Measurements from ENCODE around the gene RAB21. TPM values are rescaled to one million over a fixed set of nuclear protein-coding genes. Genes with fewer than 3 reads are reported as not detected.

The RAB21 gene
- total RNA-seq, 1 experiment from 2014 or later = 53.0 TPM

- Mint-ChIP-seq H3K27me3 (ENCODE audit: low read depth) (no peaks in the 10 kb centered on the region), H3K9me3 (no peaks in the 10 kb centered on the region), H3K36me3 (ENCODE audit: insufficient read depth in 1 of 3, low read depth in 3 of 3) (no peaks in the 10 kb centered on the region), H3K4me1 (peaks cover 23 to 31% of the 10 kb centered on the region in 2 experiments), H3K4me3 (no peak overlapping the region), H3K27ac (no peak overlapping the region; a peak in 1 of 7 replicates)
- no peak overlapping the region for H4K8ac ChIP-seq (replicated peaks; ENCODE audit: insufficient read length, low read depth, low read length)
- no peak overlapping the region for H3K9ac ChIP-seq (ENCODE audit: extremely low read depth, insufficient read length, low read length)
- no peak overlapping the region for H3K27ac ChIP-seq (ENCODE audit: insufficient read length, low read depth, low read length)
- H3K23ac ChIP-seq (ENCODE audit: insufficient read length, low read depth, low read length) = no peak overlapping the region
- H4K91ac ChIP-seq (ENCODE audit: insufficient read length, low read depth, low read length) = no peak overlapping the region
- H2BK15ac ChIP-seq (ENCODE audit: low read depth, low read length) = no peak overlapping the region
- no peaks in the 10 kb centered on the region for H3K27me3 ChIP-seq (ENCODE audit: insufficient read depth, low read length)
- no peak overlapping the region for H2BK12ac ChIP-seq (ENCODE audit: insufficient read length, low read depth, low read length)
- no peak overlapping the region for H3K4me2 ChIP-seq (ENCODE audit: insufficient read depth, insufficient read length, low read length)
- H3K9me3 ChIP-seq (ENCODE audit: control insufficient read depth, low read depth, low read length) = no peaks in the 10 kb centered on the region
- H4K20me1 ChIP-seq (ENCODE audit: control insufficient read depth, insufficient read depth, insufficient read length) = no peaks in the 10 kb centered on the region
- no peak overlapping the region for H2AFZ ChIP-seq (ENCODE audit: low read length)
- no peaks in the 10 kb centered on the region for H3K79me2 ChIP-seq (ENCODE audit: insufficient read depth, low read length)
- H3K4ac ChIP-seq (ENCODE audit: low read depth, low read length) = no peak overlapping the region
- no peak overlapping the region for H2AK5ac ChIP-seq (ENCODE audit: insufficient read length, low read length)
- no peaks in the 10 kb centered on the region; the same call in 1 of the 2 replicates for H3K4me1 ChIP-seq (ENCODE audit: insufficient read depth, low read length)
- WGBS (ENCODE audit: extremely low coverage, insufficient read length, low lambda C conversion rate) = no CpG with 5 or more reads among the region's 5 CpGs
- H2BK120ac ChIP-seq (ENCODE audit: low read depth, low read length, poor library complexity, severe bottlenecking) = no peak overlapping the region
- no peak overlapping the region for H2BK5ac ChIP-seq (ENCODE audit: insufficient read length, low read length)
- H3K14ac ChIP-seq (ENCODE audit: insufficient read depth, low read length) = no peak overlapping the region
- no peak overlapping the region for H3T11ph ChIP-seq (ENCODE audit: low read length)
- DNase-seq = no peak
- no peaks in the 10 kb centered on the region for H3K23me2 ChIP-seq (ENCODE audit: insufficient read length, low read depth, low read length, poor library complexity, severe bottlenecking)
- no peak overlapping the region for H3K56ac ChIP-seq (ENCODE audit: insufficient read length, low read depth, low read length)
- no peak overlapping the region for H4K5ac ChIP-seq (ENCODE audit: insufficient read length, low read depth, low read length)
- no peak overlapping the region for H3K18ac ChIP-seq (ENCODE audit: insufficient read length, low read depth, low read length)
- H2BK20ac ChIP-seq (ENCODE audit: low read depth, low read length, poor library complexity, severe bottlenecking) = no peak overlapping the region
- TF ChIP-seq, protein P1, sequence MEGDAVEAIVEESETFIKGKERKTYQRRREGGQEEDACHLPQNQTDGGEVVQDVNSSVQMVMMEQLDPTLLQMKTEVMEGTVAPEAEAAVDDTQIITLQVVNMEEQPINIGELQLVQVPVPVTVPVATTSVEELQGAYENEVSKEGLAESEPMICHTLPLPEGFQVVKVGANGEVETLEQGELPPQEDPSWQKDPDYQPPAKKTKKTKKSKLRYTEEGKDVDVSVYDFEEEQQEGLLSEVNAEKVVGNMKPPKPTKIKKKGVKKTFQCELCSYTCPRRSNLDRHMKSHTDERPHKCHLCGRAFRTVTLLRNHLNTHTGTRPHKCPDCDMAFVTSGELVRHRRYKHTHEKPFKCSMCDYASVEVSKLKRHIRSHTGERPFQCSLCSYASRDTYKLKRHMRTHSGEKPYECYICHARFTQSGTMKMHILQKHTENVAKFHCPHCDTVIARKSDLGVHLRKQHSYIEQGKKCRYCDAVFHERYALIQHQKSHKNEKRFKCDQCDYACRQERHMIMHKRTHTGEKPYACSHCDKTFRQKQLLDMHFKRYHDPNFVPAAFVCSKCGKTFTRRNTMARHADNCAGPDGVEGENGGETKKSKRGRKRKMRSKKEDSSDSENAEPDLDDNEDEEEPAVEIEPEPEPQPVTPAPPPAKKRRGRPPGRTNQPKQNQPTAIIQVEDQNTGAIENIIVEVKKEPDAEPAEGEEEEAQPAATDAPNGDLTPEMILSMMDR (conservative IDR thresholded peaks at IDR 0.05) = no peak
- no peaks in the 10 kb centered on the region for H3K79me1 ChIP-seq (ENCODE audit: insufficient read depth, low read depth, low read length, poor library complexity, severe bottlenecking)
Measured at GRCh38 chr12:71748081-71748850, 6.4 kb upstream of the RAB21 start.

All from H9 (cell line).